Kidney tubule cell (primary cell): Measurements from ENCODE around the gene EDRF1.
"Not testable (repeated sequence)": the region's sequence is repeated elsewhere in the genome, so short reads cannot be mapped to it uniquely, and the experiment has no call there.

Experiments used
- DNase-seq: peaks from one replicate; pipeline ENCODE4 v3.0.0-alpha.2; 2018; ENCODE audit warnings: low spot score

Gene EDRF1

GRCh38 chr10:125709553-125710474 lies 9.7 kb upstream of the EDRF1 start:
- DNase-seq, result no peak

- DNase-seq, result no peak
Observed at GRCh38 chr10:125711110-125711750, 8.3 kb upstream of the EDRF1 start.

GRCh38 chr10:125714728-125715127 lies 4.8 kb upstream of the EDRF1 start:
- not testable (repeated sequence) for DNase-seq

- DNase-seq, result no peak
Observed at GRCh38 chr10:125720002-125720382, 483 bp downstream of the EDRF1 start.

- no peak for DNase-seq
Observed at GRCh38 chr10:125721035-125721434, 1.5 kb downstream of the EDRF1 start.

DNA sequence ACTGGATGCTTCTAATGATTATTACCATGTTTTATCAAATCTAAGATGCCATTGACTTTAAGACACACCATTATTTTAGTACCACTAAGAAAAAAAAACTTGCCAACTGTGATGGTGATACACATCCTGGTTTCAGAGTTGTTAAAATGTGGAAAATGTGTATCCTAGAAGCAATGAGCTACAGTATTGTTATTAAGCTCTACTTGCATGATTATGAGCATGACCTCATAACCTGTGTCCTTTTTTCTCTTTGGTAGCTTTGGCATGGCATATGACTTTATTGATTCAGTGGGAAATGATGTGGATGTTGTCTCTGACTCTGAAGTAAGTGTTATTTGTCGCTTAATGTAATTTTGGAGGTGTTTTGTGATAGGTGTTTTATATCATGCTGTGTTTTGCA lies 3.3 kb downstream of the EDRF1 start:
- no peak for DNase-seq

- DNase-seq, result no peak
Observed at GRCh38 chr10:125726914-125727313, 7.4 kb downstream of the EDRF1 start.

GRCh38 chr10:125727436-125727835 lies 7.9 kb downstream of the EDRF1 start:
- DNase-seq, result no peak

DNA sequence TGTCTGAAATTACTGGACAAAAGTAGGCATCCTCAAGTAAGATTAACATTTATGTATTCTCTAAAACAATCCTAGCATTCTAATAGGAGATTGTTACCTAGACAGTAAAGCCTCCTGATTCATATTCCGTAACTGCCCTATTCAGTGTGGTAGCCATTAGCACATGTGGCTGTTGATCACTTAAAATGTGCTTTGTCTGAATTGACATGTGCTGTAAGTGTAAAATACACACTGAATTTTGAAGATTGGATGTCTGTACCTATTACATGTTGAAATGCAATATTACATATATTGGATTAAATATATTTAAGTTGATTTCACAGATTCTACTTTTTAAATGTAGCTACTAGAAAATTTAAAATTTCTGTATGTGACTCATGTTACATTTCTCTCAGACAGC lies 14.6 kb downstream of the EDRF1 start:
- no peak for DNase-seq

- DNase-seq, result no peak
Observed at GRCh38 chr10:125734823-125735222, 15.3 kb downstream of the EDRF1 start.

DNA sequence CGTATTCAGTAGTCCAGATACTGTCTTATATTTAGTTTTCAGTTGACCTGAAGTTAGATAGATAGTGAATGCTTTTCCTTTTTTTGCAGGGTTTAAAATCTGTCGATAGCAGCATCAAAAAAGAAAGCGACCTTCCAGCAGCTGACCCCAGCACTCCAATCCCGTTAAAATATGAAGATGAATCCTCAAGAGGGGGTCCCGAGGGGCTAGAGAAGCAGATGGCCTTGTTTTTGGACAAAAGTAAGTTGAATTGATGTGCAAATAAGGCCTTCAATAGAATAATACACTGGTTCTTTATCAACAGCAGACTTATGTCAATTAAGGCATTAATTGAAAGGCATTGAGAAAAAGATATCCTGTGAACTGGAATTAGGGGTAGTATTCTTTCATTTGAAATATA lies 18.7 kb downstream of the EDRF1 start:
- DNase-seq, result no peak

DNA sequence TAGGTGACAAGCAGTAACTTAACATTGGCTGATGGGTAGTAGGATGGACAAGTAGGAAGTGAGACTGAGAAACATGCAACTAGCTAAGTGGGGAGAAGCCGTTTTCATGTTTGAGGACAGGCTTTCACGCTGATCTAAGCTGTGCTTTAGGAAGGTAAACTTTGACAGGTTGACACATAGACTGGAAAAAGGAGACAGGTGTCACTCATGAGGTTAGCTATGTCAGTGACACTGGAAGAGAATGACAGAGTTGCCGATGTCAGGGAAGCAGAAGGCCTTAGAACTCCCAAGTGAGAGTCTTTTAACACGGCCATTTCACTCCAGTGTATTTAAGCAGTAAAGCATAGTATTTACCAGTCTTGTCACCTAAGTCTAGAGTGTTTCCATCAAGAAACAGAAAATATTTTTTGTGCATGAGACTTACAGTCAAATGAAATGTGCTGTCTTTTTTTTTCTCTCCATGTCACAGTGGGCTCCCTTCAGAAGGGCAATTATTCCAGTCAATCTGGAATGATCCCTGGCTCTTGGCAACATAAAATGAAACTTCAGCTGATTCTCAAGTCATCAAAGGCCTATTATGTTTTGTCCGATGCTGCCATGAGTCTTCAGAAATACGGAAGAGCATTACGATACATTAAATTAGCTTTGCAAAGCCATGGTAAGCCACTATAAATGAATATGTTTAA lies 20.6 kb downstream of the EDRF1 start:
- no peak for DNase-seq

- no peak for DNase-seq
Observed at GRCh38 chr10:125742465-125742864, 23.0 kb downstream of the EDRF1 start.

- no peak for DNase-seq
Observed at GRCh38 chr10:125744909-125745308, 25.4 kb downstream of the EDRF1 start.

DNA sequence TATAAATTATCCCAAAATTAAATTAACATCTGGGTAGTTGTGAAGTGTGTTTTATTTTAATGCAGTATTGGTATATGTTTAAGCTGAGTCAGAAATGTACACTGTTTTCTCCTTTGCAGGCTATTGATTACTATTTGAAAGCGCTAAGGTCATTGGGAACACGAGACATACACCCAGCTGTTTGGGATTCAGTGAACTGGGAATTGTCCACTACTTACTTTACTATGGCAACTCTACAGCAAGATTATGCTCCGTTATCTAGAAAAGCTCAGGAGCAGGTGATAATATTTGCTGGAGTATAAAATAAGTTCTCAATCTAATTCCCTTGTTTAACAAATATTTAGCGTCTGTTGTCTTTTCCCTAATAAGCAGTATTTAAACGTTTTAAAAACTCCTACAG lies 27.9 kb downstream of the EDRF1 start:
- no peak for DNase-seq

DNA sequence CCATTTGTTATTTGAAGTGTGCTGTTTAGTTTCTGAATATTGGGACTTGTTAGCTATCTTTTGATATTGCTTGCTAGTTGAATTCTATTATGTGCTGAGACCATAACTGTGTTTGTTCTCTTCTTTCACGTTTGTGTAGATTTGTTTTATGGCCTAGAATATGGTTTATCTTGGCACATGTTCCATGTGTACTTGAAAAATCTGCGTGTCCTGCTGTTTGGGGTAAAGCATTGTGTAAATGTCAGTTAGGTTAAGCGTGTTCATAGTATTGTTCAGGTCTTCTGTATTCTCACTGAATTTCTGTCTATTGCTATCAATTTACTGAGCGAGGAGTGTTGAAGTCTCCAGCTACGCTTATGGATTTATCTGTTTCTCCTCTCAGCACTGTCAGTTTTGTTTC lies 36.7 kb downstream of the EDRF1 start:
- no peak for DNase-seq

DNA sequence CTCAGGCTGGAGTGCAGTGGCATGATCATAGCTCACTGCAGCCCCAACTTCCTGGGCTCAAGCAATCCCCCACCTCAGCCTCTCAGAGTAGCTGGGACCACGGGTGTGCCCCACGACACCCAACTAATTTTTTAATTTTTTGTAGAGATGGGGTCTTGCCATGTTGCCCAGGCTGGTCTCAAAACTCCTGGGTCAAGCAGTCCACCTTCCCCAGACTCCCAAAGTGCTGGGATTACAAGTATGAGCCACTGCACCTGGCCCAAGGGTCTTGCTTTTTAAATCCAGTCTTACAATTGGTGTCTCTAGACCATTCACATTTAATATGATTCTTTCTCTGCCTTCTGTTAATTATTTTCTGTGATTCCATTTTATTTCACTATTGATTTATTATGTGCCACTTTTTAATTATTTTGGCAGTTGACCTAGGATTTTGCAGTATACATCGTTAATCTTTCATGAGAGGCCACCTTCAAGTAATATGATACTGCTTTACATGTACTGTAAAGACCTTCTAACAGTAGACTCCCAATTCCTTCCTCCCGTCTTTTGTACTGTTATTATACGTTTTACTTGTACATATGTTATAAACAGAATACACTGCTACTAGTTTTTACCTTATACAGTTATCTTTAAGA lies 37.5 kb downstream of the EDRF1 start:
- no peak for DNase-seq

DNA sequence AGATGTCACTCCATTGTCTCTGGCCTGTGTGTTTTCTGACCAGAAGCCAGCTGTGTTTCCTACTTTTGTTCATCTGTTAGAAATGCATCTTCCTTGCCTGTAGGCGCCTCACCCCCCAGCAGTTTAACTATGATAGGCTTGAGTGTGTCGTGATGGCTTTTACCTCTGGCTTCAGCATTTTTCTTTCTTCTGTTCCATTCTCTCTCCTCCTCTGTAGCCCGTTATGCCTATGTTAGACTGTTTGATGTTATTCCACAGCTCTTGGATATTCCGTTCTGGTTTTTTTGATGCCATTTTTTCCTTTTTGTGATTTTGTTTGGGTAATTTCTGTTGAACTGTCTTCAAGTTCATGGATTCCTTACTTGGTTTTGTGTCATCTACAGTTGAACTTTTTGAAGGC lies 38.2 kb downstream of the EDRF1 start:
- no peak for DNase-seq

GRCh38 chr10:125761961-125762360 lies 42.5 kb downstream of the EDRF1 start:
- no peak for DNase-seq

GRCh38 chr10:125762692-125763648 lies 43.5 kb downstream of the EDRF1 start:
- no peak for DNase-seq

DNA sequence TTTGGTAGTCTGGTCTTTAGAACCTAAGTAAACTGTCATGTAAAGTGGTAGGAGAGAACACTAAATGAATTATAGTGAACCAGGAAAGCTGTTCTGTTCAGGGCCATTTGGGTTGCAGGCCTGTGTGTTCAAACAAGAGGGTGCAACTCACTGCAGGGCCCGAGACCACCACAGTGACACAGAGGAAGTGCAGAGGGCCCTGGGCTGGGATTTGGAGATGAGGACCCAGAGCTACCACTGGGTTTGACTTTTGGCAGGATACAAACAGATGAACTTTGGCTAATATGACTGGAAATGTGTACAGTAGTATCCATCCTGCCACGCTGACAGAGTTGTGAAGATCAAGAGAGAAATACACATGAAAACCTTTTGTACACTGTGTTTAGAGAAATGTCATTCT lies 46.3 kb downstream of the EDRF1 start:
- DNase-seq, result no peak
